Measurements from ENCODE around the gene VDR.

GRCh38 chr12:47945341-47945728, 40.5 kb upstream of the VDR start:
- TF ChIP-seq, protein P1, sequence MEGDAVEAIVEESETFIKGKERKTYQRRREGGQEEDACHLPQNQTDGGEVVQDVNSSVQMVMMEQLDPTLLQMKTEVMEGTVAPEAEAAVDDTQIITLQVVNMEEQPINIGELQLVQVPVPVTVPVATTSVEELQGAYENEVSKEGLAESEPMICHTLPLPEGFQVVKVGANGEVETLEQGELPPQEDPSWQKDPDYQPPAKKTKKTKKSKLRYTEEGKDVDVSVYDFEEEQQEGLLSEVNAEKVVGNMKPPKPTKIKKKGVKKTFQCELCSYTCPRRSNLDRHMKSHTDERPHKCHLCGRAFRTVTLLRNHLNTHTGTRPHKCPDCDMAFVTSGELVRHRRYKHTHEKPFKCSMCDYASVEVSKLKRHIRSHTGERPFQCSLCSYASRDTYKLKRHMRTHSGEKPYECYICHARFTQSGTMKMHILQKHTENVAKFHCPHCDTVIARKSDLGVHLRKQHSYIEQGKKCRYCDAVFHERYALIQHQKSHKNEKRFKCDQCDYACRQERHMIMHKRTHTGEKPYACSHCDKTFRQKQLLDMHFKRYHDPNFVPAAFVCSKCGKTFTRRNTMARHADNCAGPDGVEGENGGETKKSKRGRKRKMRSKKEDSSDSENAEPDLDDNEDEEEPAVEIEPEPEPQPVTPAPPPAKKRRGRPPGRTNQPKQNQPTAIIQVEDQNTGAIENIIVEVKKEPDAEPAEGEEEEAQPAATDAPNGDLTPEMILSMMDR (IDR thresholded peaks at IDR 0.05) = no peak
- TF ChIP-seq POLR2AphosphoS5 (IDR thresholded peaks at IDR 0.05) = no peak
